NCI-H510A (cell line): ENCODE data around the gene GRK4.

Source experiments
- DNase-seq: peaks from one replicate; lab custom pipeline; 2025; lab: John Stamatoyannopoulos, UW

The GRK4 gene

GRCh38 chr4:3070709-3071500, 107.5 kb downstream of the GRK4 start:
- no peak for DNase-seq

- DNase-seq, result no peak
Observed at GRCh38 chr4:3071811-3072210, 108.4 kb downstream of the GRK4 start.

- no peak for DNase-seq
Observed at GRCh38 chr4:3073158-3074077, 110.0 kb downstream of the GRK4 start.

- DNase-seq, result peak; percentile 73
Observed at GRCh38 chr4:3074078-3074845, 110.9 kb downstream of the GRK4 start, which contains the start of the genes HTT and HTT-AS. HTT (plus strand) TSS chr4:3074681; CDS start chr4:3074826, 145 bp downstream. HTT-AS (minus strand) TSS chr4:3074538.

- peak; percentile 47 for DNase-seq
Observed at GRCh38 chr4:3074846-3075651, 111.7 kb downstream of the GRK4 start.

- no peak for DNase-seq
Observed at GRCh38 chr4:3075652-3075981, 112.2 kb downstream of the GRK4 start.

DNA sequence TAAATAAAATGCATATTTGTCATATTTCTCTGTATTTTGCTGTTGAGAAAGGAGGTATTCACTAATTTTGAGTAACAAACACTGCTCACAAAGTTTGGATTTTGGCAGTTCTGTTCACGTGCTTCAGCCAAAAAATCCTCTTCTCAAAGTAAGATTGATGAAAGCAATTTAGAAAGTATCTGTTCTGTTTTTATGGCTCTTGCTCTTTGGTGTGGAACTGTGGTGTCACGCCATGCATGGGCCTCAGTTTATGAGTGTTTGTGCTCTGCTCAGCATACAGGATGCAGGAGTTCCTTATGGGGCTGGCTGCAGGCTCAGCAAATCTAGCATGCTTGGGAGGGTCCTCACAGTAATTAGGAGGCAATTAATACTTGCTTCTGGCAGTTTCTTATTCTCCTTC, 114.4 kb downstream of the GRK4 start:
- DNase-seq, result no peak

GRCh38 chr4:3079694-3080123, 116.3 kb downstream of the GRK4 start:
- DNase-seq, result no peak

GRCh38 chr4:3082925-3083515, 119.6 kb downstream of the GRK4 start:
- DNase-seq, result no peak

DNA sequence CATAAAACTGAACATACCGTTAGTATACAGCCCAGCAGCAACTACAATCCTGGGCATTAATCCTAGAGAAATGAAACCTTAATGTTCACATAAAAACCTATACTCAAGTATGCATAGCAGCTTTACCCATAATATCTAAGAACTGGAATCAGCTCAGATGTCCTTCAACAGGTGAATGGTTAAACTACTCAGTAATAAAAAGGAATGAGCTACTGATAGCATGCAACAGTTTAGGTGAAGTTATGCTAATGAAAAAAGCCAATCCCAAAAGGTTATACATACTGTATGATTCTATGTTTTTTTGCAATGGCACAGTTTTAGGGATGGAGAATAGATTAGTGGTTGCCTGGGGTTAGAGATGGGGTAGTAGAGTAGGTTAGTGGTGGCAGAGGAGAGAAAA, 120.4 kb downstream of the GRK4 start:
- DNase-seq, result no peak

DNA sequence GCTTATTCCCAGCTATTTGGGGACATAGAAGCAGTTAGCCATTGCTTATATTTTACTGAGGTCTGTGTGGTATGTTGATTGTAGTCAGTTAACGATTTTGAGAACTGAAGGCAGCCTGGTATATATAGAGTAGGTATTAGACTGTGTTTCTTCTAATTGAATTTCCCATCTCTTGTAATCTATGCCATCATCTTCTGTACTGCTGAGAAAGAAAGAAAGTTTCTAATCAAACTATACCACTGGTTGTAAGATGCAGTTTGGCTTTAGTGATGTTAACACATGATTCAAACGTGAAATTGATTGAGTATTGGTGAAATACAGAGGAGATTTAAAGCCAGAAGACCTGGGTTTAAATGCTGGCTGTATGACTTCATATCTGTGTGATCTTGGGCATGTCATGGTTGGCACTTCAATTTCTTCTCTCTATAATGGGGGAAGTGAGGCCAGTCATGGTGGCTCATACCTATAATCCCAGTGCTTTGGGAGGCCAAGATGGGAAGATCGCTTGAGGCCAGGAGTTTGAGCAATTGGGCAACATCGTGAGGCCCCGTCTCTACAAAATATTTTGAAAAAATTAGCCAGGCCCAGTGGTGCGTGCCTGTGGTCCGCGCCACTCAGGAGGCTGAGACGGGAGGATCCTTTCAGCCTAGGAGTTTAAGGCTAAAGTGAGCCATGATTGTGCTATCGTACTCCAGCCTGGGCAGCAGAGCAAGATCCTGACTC, 122.7 kb downstream of the GRK4 start:
- DNase-seq, result no peak

GRCh38 chr4:3087115-3087797, 123.9 kb downstream of the GRK4 start:
- DNase-seq, result no peak
